ENCODE measurements around the gene MANEAL.

GRCh38 chr1:37809942-37810341, 16.3 kb downstream of the MANEAL start:
- no peak for TF ChIP-seq CTCF (IDR thresholded peaks at IDR 0.05)
- TF ChIP-seq EZH2phosphoT487 (IDR thresholded peaks at IDR 0.05): no peak
